Measurements from ENCODE around the gene CABP5.

GRCh38 chr19:48025480-48025879, 18.4 kb downstream of the CABP5 start:
- TF ChIP-seq POLR2A (IDR thresholded peaks at IDR 0.05) (no peak), CTCF (IDR thresholded peaks at IDR 0.05) (no peak)
